Liver (tissue), 3 donors: ENCODE measurements around the gene STAM2.

ENCODE experiments used
- CTCF ChIP-seq: fragments of 150-350 bp; IDR thresholded peaks from 2 replicates; pipeline ENCODE4 v1.5.1; 2017; ENCODE audit warnings: improper control_type of control experiment, low read depth, low read length; ENCODE audit not compliant: missing input control
- JUND ChIP-seq, 2 donors: IDR thresholded peaks; 2 replicates each; pipeline ENCODE4 v1.6.1; 2016; ENCODE audit warnings: antibody characterized with exemption in 2 of 2
- MAX ChIP-seq: IDR thresholded peaks from 2 replicates; pipeline ENCODE4 v1.6.1; 2016; ENCODE audit warnings: antibody characterized with exemption
- NR2F2 ChIP-seq: IDR thresholded peaks from 2 replicates; pipeline ENCODE4 v1.6.1; 2016; ENCODE audit warnings: antibody characterized with exemption
- TAF1 ChIP-seq: conservative IDR thresholded peaks from 2 replicates; pipeline ENCODE4 v1.6.1; 2016; ENCODE audit warnings: antibody characterized with exemption, mild to moderate bottlenecking
- YY1 ChIP-seq: IDR thresholded peaks from 2 replicates; pipeline ENCODE4 v1.6.1; 2016; ENCODE audit warnings: antibody characterized with exemption, mild to moderate bottlenecking
- TF ChIP-seq, protein P1 (sequence below): IDR thresholded peaks from 2 replicates; pipeline ENCODE4 v1.6.1; 2016; ENCODE audit warnings: antibody characterized with exemption, mild to moderate bottlenecking
- donor health status: healthy.
- donor health status: healthy.

GRCh38 chr2:152089238-152089637 lies 86.3 kb downstream of the STAM2 start:
- TF ChIP-seq CTCF (no peak), MAX (no peak), JUND (IDR thresholded peaks at IDR 0.05) (no peak), YY1 (no peak), TAF1 (no peak), NR2F2 (no peak)
- TF ChIP-seq, protein P1, sequence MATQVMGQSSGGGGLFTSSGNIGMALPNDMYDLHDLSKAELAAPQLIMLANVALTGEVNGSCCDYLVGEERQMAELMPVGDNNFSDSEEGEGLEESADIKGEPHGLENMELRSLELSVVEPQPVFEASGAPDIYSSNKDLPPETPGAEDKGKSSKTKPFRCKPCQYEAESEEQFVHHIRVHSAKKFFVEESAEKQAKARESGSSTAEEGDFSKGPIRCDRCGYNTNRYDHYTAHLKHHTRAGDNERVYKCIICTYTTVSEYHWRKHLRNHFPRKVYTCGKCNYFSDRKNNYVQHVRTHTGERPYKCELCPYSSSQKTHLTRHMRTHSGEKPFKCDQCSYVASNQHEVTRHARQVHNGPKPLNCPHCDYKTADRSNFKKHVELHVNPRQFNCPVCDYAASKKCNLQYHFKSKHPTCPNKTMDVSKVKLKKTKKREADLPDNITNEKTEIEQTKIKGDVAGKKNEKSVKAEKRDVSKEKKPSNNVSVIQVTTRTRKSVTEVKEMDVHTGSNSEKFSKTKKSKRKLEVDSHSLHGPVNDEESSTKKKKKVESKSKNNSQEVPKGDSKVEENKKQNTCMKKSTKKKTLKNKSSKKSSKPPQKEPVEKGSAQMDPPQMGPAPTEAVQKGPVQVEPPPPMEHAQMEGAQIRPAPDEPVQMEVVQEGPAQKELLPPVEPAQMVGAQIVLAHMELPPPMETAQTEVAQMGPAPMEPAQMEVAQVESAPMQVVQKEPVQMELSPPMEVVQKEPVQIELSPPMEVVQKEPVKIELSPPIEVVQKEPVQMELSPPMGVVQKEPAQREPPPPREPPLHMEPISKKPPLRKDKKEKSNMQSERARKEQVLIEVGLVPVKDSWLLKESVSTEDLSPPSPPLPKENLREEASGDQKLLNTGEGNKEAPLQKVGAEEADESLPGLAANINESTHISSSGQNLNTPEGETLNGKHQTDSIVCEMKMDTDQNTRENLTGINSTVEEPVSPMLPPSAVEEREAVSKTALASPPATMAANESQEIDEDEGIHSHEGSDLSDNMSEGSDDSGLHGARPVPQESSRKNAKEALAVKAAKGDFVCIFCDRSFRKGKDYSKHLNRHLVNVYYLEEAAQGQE = no peak
